ENCODE data around the gene PF4V1. TPM values are rescaled to one million over a fixed set of nuclear protein-coding genes. Genes with fewer than 3 reads are reported as not detected.

PF4V1 gene
- polyA plus RNA-seq, 1 donor (not counting 4 experiments of a cell fraction or from before 2014, with no cell fraction given) = not detected

DNA sequence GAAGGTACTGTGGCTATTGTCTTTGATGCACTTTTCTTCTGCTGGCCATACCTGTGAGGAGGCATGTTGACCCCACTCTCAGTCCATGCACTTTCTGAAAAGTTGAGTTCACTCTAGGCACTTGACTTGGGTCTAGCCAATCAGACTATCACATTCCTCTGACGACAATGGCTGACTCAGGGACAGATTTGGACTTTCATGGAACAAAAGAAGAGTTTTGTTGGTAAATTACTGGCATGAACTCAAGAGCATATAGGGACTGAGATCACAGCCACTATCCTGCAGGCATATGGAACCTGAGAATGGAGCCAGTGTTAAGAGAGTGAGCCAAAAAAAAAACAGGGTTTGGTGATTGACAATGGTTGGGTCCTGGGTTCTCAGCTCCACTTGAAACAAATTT is 41.3 kb upstream of the PF4V1 start:
- H3K9me1 ChIP-seq (ENCODE audit: control insufficient read depth, extremely low read depth, insufficient read depth, low read length) = no peaks in the 10 kb centered on the region
- H3K9ac ChIP-seq (ENCODE audit: control insufficient read depth, extremely low read depth, insufficient read depth, low read length) = no peak overlapping the region
- peaks cover 16% of the 10 kb centered on the region for H3K4me1 ChIP-seq (ENCODE audit: control insufficient read depth, extremely low read depth, insufficient read depth, low read length)
- dilution Hi-C loops (cut with MboI; ENCODE audit: extremely low pct_ligation_motif_present, low sequenced_read_pairs) = no loop called here
- no peaks in the 10 kb centered on the region for H4K20me1 ChIP-seq (ENCODE audit: control insufficient read depth, extremely low read depth, insufficient read depth, low read length)
- no peaks in the 10 kb centered on the region for H3K36me3 ChIP-seq (ENCODE audit: control insufficient read depth in 2 of 2, extremely low read depth in 1 of 2, insufficient read depth in 2 of 2, low read length in 2 of 2)
- H3K4me3 ChIP-seq (ENCODE audit: control insufficient read depth in 2 of 3, extremely low read depth in 1 of 3, insufficient read depth in 2 of 3, low read depth in 1 of 3, low read length in 3 of 3) = no peak overlapping the region
- DNase-seq (ENCODE audit: low read depth, low spot score) (no peak), FAIRE-seq (no peak)
- H3K79me2 ChIP-seq (ENCODE audit: control insufficient read depth, insufficient read depth, low read length) = no peaks in the 10 kb centered on the region
- TF ChIP-seq, protein P1, sequence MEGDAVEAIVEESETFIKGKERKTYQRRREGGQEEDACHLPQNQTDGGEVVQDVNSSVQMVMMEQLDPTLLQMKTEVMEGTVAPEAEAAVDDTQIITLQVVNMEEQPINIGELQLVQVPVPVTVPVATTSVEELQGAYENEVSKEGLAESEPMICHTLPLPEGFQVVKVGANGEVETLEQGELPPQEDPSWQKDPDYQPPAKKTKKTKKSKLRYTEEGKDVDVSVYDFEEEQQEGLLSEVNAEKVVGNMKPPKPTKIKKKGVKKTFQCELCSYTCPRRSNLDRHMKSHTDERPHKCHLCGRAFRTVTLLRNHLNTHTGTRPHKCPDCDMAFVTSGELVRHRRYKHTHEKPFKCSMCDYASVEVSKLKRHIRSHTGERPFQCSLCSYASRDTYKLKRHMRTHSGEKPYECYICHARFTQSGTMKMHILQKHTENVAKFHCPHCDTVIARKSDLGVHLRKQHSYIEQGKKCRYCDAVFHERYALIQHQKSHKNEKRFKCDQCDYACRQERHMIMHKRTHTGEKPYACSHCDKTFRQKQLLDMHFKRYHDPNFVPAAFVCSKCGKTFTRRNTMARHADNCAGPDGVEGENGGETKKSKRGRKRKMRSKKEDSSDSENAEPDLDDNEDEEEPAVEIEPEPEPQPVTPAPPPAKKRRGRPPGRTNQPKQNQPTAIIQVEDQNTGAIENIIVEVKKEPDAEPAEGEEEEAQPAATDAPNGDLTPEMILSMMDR (optimal IDR thresholded peaks at IDR 0.05 in 1 of 3, IDR thresholded peaks at IDR 0.05 in 1 of 3, conservative IDR thresholded peaks at IDR 0.05 in 1 of 3; ENCODE audit: extremely low read depth in 1 of 3, insufficient read depth in 2 of 3, low read length in 3 of 3) = no peak
- TF ChIP-seq EZH2 (IDR thresholded peaks at IDR 0.05; ENCODE audit: low read length) = no peak
- no peaks in the 10 kb centered on the region for H3K27me3 ChIP-seq (ENCODE audit: control insufficient read depth, extremely low read depth, insufficient read depth, low read length)
- no peak overlapping the region for H3K4me2 ChIP-seq (ENCODE audit: control insufficient read depth, extremely low read depth, insufficient read depth, low read depth, low read length)
- no peak overlapping the region for H2AFZ ChIP-seq (ENCODE audit: control insufficient read depth, low read length)
- no peak overlapping the region for H3K27ac ChIP-seq (ENCODE audit: control insufficient read depth, insufficient read depth, low read length)
- H3K9me3 ChIP-seq (ENCODE audit: control insufficient read depth, low read depth, low read length) = no peaks in the 10 kb centered on the region

DNA sequence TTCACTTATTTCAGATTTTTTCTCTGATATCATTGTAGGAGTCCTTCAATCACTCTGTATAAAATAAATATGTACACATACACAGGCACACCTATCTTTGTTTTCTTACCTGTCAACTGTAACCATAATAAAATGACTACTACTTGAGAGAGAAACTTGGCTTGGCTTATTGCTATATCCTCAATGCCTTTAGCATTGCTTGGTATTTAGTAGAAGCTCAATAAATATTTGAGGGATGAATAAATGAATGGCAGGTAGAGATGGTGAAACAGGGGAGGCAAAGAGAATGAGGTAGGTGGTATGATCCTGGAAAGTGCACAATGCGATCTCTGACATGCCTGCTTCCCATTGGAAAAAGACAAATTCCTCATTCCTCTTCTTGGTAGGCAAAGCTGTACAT is 38.4 kb upstream of the PF4V1 start:
- TF ChIP-seq, protein P1 (optimal IDR thresholded peaks at IDR 0.05 in 1 of 3, IDR thresholded peaks at IDR 0.05 in 1 of 3, conservative IDR thresholded peaks at IDR 0.05 in 1 of 3; ENCODE audit: extremely low read depth in 1 of 3, insufficient read depth in 2 of 3, low read length in 3 of 3) = no peak
- TF ChIP-seq EZH2 (IDR thresholded peaks at IDR 0.05; ENCODE audit: low read length) = no peak
- H4K20me1 ChIP-seq (ENCODE audit: control insufficient read depth, extremely low read depth, insufficient read depth, low read length) = no peaks in the 10 kb centered on the region
- DNase-seq (ENCODE audit: low read depth, low spot score) (no peak), FAIRE-seq (no peak)
- no peaks in the 10 kb centered on the region for H3K36me3 ChIP-seq (ENCODE audit: control insufficient read depth in 2 of 2, extremely low read depth in 1 of 2, insufficient read depth in 2 of 2, low read length in 2 of 2)
- dilution Hi-C loops (cut with MboI; ENCODE audit: extremely low pct_ligation_motif_present, low sequenced_read_pairs) = no loop called here
- H3K27me3 ChIP-seq (ENCODE audit: control insufficient read depth, extremely low read depth, insufficient read depth, low read length) = no peaks in the 10 kb centered on the region
- peak overlapping the region; percentile 65 for H3K27ac ChIP-seq (ENCODE audit: control insufficient read depth, insufficient read depth, low read length)
- peak overlapping the region; percentile 17 for H2AFZ ChIP-seq (ENCODE audit: control insufficient read depth, low read length)
- H3K4me1 ChIP-seq (ENCODE audit: control insufficient read depth, extremely low read depth, insufficient read depth, low read length) = peaks cover 25% of the 10 kb centered on the region
- H3K4me3 ChIP-seq (ENCODE audit: control insufficient read depth in 2 of 3, extremely low read depth in 1 of 3, insufficient read depth in 2 of 3, low read depth in 1 of 3, low read length in 3 of 3) = no peak overlapping the region
- H3K9ac ChIP-seq (ENCODE audit: control insufficient read depth, extremely low read depth, insufficient read depth, low read length) = no peak overlapping the region
- H3K9me3 ChIP-seq (ENCODE audit: control insufficient read depth, low read depth, low read length) = no peaks in the 10 kb centered on the region
- H3K9me1 ChIP-seq (ENCODE audit: control insufficient read depth, extremely low read depth, insufficient read depth, low read length) = no peaks in the 10 kb centered on the region
- H3K79me2 ChIP-seq (ENCODE audit: control insufficient read depth, insufficient read depth, low read length) = no peaks in the 10 kb centered on the region
- H3K4me2 ChIP-seq (ENCODE audit: control insufficient read depth, extremely low read depth, insufficient read depth, low read depth, low read length) = peak overlapping the region; percentile 40
